ENCODE measurements around the gene TENT4B. TPM values are rescaled to one million over a fixed set of nuclear protein-coding genes. Genes with fewer than 3 reads are reported as not detected.

The TENT4B gene
- total RNA-seq, 4 donors from 2014 or later: 10.7 to 15.6 (median 13.2) TPM

GRCh38 chr16:50279504-50279865, 126.4 kb downstream of the TENT4B start:
- TF ChIP-seq, protein P1, sequence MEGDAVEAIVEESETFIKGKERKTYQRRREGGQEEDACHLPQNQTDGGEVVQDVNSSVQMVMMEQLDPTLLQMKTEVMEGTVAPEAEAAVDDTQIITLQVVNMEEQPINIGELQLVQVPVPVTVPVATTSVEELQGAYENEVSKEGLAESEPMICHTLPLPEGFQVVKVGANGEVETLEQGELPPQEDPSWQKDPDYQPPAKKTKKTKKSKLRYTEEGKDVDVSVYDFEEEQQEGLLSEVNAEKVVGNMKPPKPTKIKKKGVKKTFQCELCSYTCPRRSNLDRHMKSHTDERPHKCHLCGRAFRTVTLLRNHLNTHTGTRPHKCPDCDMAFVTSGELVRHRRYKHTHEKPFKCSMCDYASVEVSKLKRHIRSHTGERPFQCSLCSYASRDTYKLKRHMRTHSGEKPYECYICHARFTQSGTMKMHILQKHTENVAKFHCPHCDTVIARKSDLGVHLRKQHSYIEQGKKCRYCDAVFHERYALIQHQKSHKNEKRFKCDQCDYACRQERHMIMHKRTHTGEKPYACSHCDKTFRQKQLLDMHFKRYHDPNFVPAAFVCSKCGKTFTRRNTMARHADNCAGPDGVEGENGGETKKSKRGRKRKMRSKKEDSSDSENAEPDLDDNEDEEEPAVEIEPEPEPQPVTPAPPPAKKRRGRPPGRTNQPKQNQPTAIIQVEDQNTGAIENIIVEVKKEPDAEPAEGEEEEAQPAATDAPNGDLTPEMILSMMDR (IDR thresholded peaks at IDR 0.05): no peak
- ATAC-seq (ENCODE audit: low FRiP score): no peak
- no peak for DNase-seq (ENCODE audit: low spot score)

DNA sequence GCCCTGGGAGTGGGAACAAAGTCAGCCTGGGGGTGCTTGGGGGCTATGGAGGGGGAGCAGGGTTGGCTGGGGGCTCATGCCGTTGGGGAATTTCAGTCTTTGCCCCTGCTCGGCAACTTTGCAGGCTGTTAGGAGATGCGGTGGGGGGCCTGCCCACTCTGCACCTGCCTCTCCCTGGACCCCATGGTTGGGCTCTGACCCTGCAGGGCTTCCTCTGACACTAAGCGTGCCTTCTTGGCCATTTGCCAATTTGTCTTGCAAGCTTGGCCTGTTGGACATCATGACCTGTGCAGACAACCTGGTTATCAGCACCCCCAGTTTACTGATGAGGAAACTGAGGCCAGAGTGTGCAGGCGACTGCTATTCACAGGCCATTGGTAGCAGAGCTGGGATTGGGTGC, 127.8 kb downstream of the TENT4B start:
- no peak for DNase-seq (ENCODE audit: low spot score)

More for the DNA sequence above, 127.8 kb downstream of the TENT4B start:
- ATAC-seq (ENCODE audit: low FRiP score): no peak
- TF ChIP-seq, protein P1 (IDR thresholded peaks at IDR 0.05): no peak

Small RNA genes within 50 kb of the gene (small RNA-seq; reads per million reads assigned to genes)
- gene RF00156: not detected
- gene RPL10P14: not detected

Other genes starting within 250 kb of the TENT4B start
- gene CNEP1R1, start 128.1 kb upstream of the TENT4B start, total RNA-seq: 10 to 100 TPM; 15.1 to 29.5 (median 21.1) TPM
- gene HEATR3, start 87.3 kb upstream of the TENT4B start, total RNA-seq: 10 to 100 TPM; 15.6 to 51.8 (median 25.3) TPM
- gene ADCY7, start 113.2 kb downstream of the TENT4B start, total RNA-seq: 10 to 100 TPM; 14.0 to 38.9 (median 21.4) TPM
- gene BRD7, start 215.7 kb downstream of the TENT4B start, total RNA-seq: 10 to 100 TPM; 29.9 to 41.2 (median 38.9) TPM

All from omental fat pad (tissue), 4 donors.